ENCODE data around the gene YPEL2. TPM values are rescaled to one million over a fixed set of nuclear protein-coding genes. Genes with fewer than 3 reads are reported as not detected.

YPEL2 gene
- total and polyA plus RNA-seq, 2 of the 13 experiments (the other 11 are each of a cell fraction or from before 2014, with no cell fraction given), result 8.5 to 21.1 TPM

- TF ChIP-seq ZNF414 (CRISPR knock-in tag; IDR thresholded peaks at IDR 0.05) (no peak), ZNF34 (CRISPR knock-in tag; IDR thresholded peaks at IDR 0.05; ENCODE audit: borderline replicate concordance) (no peak), ZNF709 (CRISPR knock-in tag; IDR thresholded peaks at IDR 0.05) (peak; percentile 61; the same call in 1 of the 2 replicates), GTF3A (CRISPR knock-in tag; conservative IDR thresholded peaks at IDR 0.05) (no peak), U2AF1 (optimal IDR thresholded peaks at IDR 0.05; ENCODE audit: low read depth, low read length) (no peak), SALL2 (CRISPR knock-in tag; IDR thresholded peaks at IDR 0.05) (peak; percentile 48; the same call in 1 of the 2 replicates), MNT (IDR thresholded peaks at IDR 0.05) (peak; percentile 69), ZBTB14 (CRISPR knock-in tag; IDR thresholded peaks at IDR 0.05) (no peak; the same call in 1 of the 2 replicates), MIER3 (CRISPR knock-in tag; IDR thresholded peaks at IDR 0.05; ENCODE audit: borderline replicate concordance) (0 out of 2 replicates have a peak, but pooled peaks have one; percentile 36), GATAD2A (CRISPR knock-in tag; IDR thresholded peaks at IDR 0.05) (peak; percentile 70), ZNF615 (CRISPR knock-in tag; IDR thresholded peaks at IDR 0.05; ENCODE audit: borderline replicate concordance) (no peak), SRSF1 (optimal IDR thresholded peaks at IDR 0.05; ENCODE audit: low read depth, low read length) (peak; percentile 52), KAT8 (CRISPR knock-in tag; IDR thresholded peaks at IDR 0.05) (peak; percentile 73), POGK (CRISPR knock-in tag; conservative IDR thresholded peaks at IDR 0.05) (0 out of 2 replicates have a peak, but pooled peaks have one; percentile 49), ZBED4 (CRISPR knock-in tag; IDR thresholded peaks at IDR 0.05; ENCODE audit: borderline replicate concordance) (peak; percentile 73; the same call in 1 of the 2 replicates), ZFP36L2 (CRISPR knock-in tag; IDR thresholded peaks at IDR 0.05) (no peak), ZNF350 (CRISPR knock-in tag; IDR thresholded peaks at IDR 0.05; ENCODE audit: borderline replicate concordance, low read depth) (peak; percentile 76), NFKBIZ (CRISPR knock-in tag; IDR thresholded peaks at IDR 0.05) (no peak), ZIK1 (CRISPR knock-in tag; IDR thresholded peaks at IDR 0.05; ENCODE audit: borderline replicate concordance, low read depth) (0 out of 2 replicates have a peak, but pooled peaks have one; percentile 15), MED13 (CRISPR knock-in tag; IDR thresholded peaks at IDR 0.05) (no peak)
Observed at GRCh38 chr17:59330053-59330942, 1.2 kb upstream of the YPEL2 start (continued).
